Endodermal cell (in vitro differentiated cells): ENCODE data around the gene C17orf100. TPM values are rescaled to one million over a fixed set of nuclear protein-coding genes. Genes with fewer than 3 reads are reported as not detected.

Experiments used
- DNase-seq: peaks from one replicate; pipeline ENCODE4 v3.0.0-alpha.2; 2017
- H3K27ac ChIP-seq: 2 replicates; pipeline ENCODE4 v1.5.1; 2013; ENCODE audit warnings: mild to moderate bottlenecking, low read depth, low read length, moderate library complexity
- H3K27me3 ChIP-seq: 2 replicates; pipeline ENCODE4 v1.6.1; 2013; ENCODE audit warnings: mild to moderate bottlenecking, low read length, moderate library complexity; ENCODE audit not compliant: insufficient read depth, control insufficient read depth, poor library complexity, severe bottlenecking
- H3K36me3 ChIP-seq: 2 replicates; pipeline ENCODE4 v1.7.0; 2013; ENCODE audit warnings: mild to moderate bottlenecking, low read length, moderate library complexity; ENCODE audit not compliant: control insufficient read depth, insufficient read depth
- H3K4me1 ChIP-seq: one replicate; pipeline ENCODE4 v1.7.0; 2013; ENCODE audit warnings: low read length; ENCODE audit not compliant: control insufficient read depth, insufficient read depth
- H3K4me3 ChIP-seq: 2 replicates; pipeline ENCODE4 v1.5.1; 2013; ENCODE audit warnings: mild to moderate bottlenecking, low read length, moderate library complexity
- H3K9ac ChIP-seq: 2 replicates; pipeline ENCODE4 v1.6.1; 2013; ENCODE audit warnings: mild to moderate bottlenecking, low read length, moderate library complexity; ENCODE audit not compliant: poor library complexity, severe bottlenecking; ENCODE audit errors: extremely low read depth
- H3K9me3 ChIP-seq: 2 replicates; pipeline ENCODE4 v1.6.1; 2013; ENCODE audit warnings: mild to moderate bottlenecking, low read length, moderate library complexity; ENCODE audit not compliant: control insufficient read depth
- H3K27ac Mint-ChIP-seq: 2 replicates; pipeline ENCODE4 v1.8.0; 2020; ENCODE audit warnings: mixed read lengths
- H3K27me3 Mint-ChIP-seq: 2 replicates; pipeline ENCODE4 v1.8.0; 2021; ENCODE audit warnings: mild to moderate bottlenecking, mixed read lengths; ENCODE audit not compliant: insufficient read depth
- H3K36me3 Mint-ChIP-seq: 2 replicates; pipeline ENCODE4 v1.8.0; 2020; ENCODE audit warnings: low read depth, mixed read lengths
- H3K4me1 Mint-ChIP-seq: 2 replicates; pipeline ENCODE4 v1.8.0; 2020; ENCODE audit warnings: mixed read lengths
- H3K4me3 Mint-ChIP-seq: 2 replicates; pipeline ENCODE4 v1.8.0; 2020; ENCODE audit warnings: mild to moderate bottlenecking, moderate library complexity, mixed read lengths
- H3K9me3 Mint-ChIP-seq: 2 replicates; pipeline ENCODE4 v1.8.0; 2020; ENCODE audit warnings: mild to moderate bottlenecking, mixed read lengths
- CTCF ChIP-seq: fragments of 200-600 bp; sonication (generic); conservative IDR thresholded peaks from 2 replicates; pipeline ENCODE4 v1.5.0; 2021; ENCODE audit warnings: antibody characterized with exemption, mild to moderate bottlenecking
- WGBS, 2 experiments: methylation state at CpG; one replicate each; pipeline versions ENCODE4 v1.1.5 to v1.1.7; 2013; ENCODE audit warnings: missing lambda C conversion rate in 2 of 2, mixed read lengths in 1 of 2; ENCODE audit not compliant: insufficient coverage in 1 of 2, insufficient read length in 1 of 2; 5-methylcytosine and 5-hydroxymethylcytosine counted together
- total RNA-seq, 2 donors: library from RNA; stranded (reverse); fragmentation: NEBNext Ultra II Directional in 1 of 2; extraction: Animal tissue kit (Norgen Biotek cat#: 25700) in 1 of 2; gene quantifications; 2 replicates in 1 of 2; 3 replicates in 1 of 2; pipeline ENCODE4 v1.2.1, GENCODE V29; 2021

Gene C17orf100
- total RNA-seq, 2 donors from 2014 or later = 2.7 to 3.0 TPM

GRCh38 chr17:6627019-6627418 lies 24.5 kb upstream of the C17orf100 start:
- no peaks in the 10 kb centered on the region for H3K9me3 ChIP-seq
- H3K4me1 ChIP-seq = no peaks in the 10 kb centered on the region
- Mint-ChIP-seq H3K4me1 (no peaks in the 10 kb centered on the region), H3K4me3 (no peak overlapping the region), H3K9me3 (no peaks in the 10 kb centered on the region), H3K27ac (no peak overlapping the region), H3K36me3 (peaks cover 59% of the 10 kb centered on the region), H3K27me3 (no peaks in the 10 kb centered on the region)
- DNase-seq = no peak
- no peak overlapping the region for H3K27ac ChIP-seq
- no peak for TF ChIP-seq CTCF
- H3K4me3 ChIP-seq = no peak overlapping the region
- H3K36me3 ChIP-seq = peaks cover 90% of the 10 kb centered on the region
- WGBS, 2 experiments = 80 to 91% methylated on average over 1 of the region's 1 CpG
- H3K9ac ChIP-seq = no peak overlapping the region
- H3K27me3 ChIP-seq = no peaks in the 10 kb centered on the region

GRCh38 chr17:6630390-6630789 lies 21.2 kb upstream of the C17orf100 start:
- H3K4me3 Mint-ChIP-seq = no peak overlapping the region
- H3K4me1 ChIP-seq = no peaks in the 10 kb centered on the region
- no peak for DNase-seq
- no peaks in the 10 kb centered on the region for H3K27me3 Mint-ChIP-seq
- TF ChIP-seq CTCF = no peak
- H3K9me3 Mint-ChIP-seq = peaks cover 6% of the 10 kb centered on the region
- H3K4me1 Mint-ChIP-seq = no peaks in the 10 kb centered on the region
- no peak overlapping the region for H3K9ac ChIP-seq
- peaks cover 94% of the 10 kb centered on the region for H3K36me3 ChIP-seq
- no peak overlapping the region for H3K27ac Mint-ChIP-seq
- WGBS, 2 experiments = no CpG with 5 or more reads among the region's 1 CpG
- no peak overlapping the region for H3K27ac ChIP-seq
- H3K4me3 ChIP-seq = no peak overlapping the region
- H3K36me3 Mint-ChIP-seq = peaks cover 73% of the 10 kb centered on the region
- H3K9me3 ChIP-seq = peaks cover 9% of the 10 kb centered on the region
- H3K27me3 ChIP-seq = no peaks in the 10 kb centered on the region

- Histone ChIP-seq H3K9me3 (peaks cover 9% of the 10 kb centered on the region), H3K4me1 (no peaks in the 10 kb centered on the region), H3K27me3 (no peaks in the 10 kb centered on the region), H3K27ac (no peak overlapping the region), H3K36me3 (peaks cover 73% of the 10 kb centered on the region), H3K4me3 (no peak overlapping the region), H3K9ac (no peak overlapping the region)
- H3K27me3 Mint-ChIP-seq = no peaks in the 10 kb centered on the region
- no peak for TF ChIP-seq CTCF
- no peak for DNase-seq
- peaks cover 6% of the 10 kb centered on the region for H3K9me3 Mint-ChIP-seq
- no peaks in the 10 kb centered on the region for H3K4me1 Mint-ChIP-seq
- no peak overlapping the region for H3K27ac Mint-ChIP-seq
- H3K4me3 Mint-ChIP-seq = no peak overlapping the region
- peaks cover 56% of the 10 kb centered on the region for H3K36me3 Mint-ChIP-seq
Measured at GRCh38 chr17:6632530-6632929, 19.0 kb upstream of the C17orf100 start.
